Neutrophil (primary cell): ENCODE results near the gene OR10R2.
"Not testable (repeated sequence)": the region's sequence is repeated elsewhere in the genome, so short reads cannot be mapped to it uniquely, and the experiment has no call there.

Experiments
- H3K27ac ChIP-seq: fragments of 200-600 bp; sonication (generic); 2 replicates; pipeline ENCODE4 v1.5.1; 2016; ENCODE audit warnings: mild to moderate bottlenecking, moderate library complexity
- H3K27me3 ChIP-seq: fragments of 200-600 bp; sonication (generic); 2 replicates; pipeline ENCODE4 v1.6.0; 2016; ENCODE audit warnings: mild to moderate bottlenecking
- H3K36me3 ChIP-seq: fragments of 200-600 bp; sonication (generic); 2 replicates; pipeline ENCODE4 v1.5.1; 2017
- H3K4me1 ChIP-seq, 2 experiments: fragments of 200-600 bp in 1 of 2; sonication (generic) in 1 of 2; 1 replicate in 1 of 2; 2 replicates in 1 of 2; pipeline versions ENCODE4 v1.5.1 to v1.6.1; 2013 to 2016; ENCODE audit warnings: low read depth in 1 of 2, low read length in 1 of 2, mild to moderate bottlenecking in 1 of 2, moderate library complexity in 1 of 2; ENCODE audit not compliant: control insufficient read depth in 1 of 2, insufficient read depth in 1 of 2
- H3K4me3 ChIP-seq, 2 experiments: fragments of 200-600 bp in 1 of 2; sonication (generic) in 1 of 2; 1 replicate in 1 of 2; 2 replicates in 1 of 2; pipeline ENCODE4 v1.5.1; 2013 to 2016; ENCODE audit warnings: low read depth in 1 of 2, low read length in 1 of 2, mild to moderate bottlenecking in 1 of 2, moderate library complexity in 1 of 2
- H3K9me3 ChIP-seq: fragments of 200-600 bp; sonication (generic); 2 replicates; pipeline ENCODE4 v1.5.1; 2016
- TF ChIP-seq, protein P1 (sequence below): fragments of 200-600 bp; sonication (generic); IDR thresholded peaks from 2 replicates; pipeline ENCODE4 v1.5.1; 2016; ENCODE audit warnings: antibody characterized with exemption

OR10R2 gene, protein sequence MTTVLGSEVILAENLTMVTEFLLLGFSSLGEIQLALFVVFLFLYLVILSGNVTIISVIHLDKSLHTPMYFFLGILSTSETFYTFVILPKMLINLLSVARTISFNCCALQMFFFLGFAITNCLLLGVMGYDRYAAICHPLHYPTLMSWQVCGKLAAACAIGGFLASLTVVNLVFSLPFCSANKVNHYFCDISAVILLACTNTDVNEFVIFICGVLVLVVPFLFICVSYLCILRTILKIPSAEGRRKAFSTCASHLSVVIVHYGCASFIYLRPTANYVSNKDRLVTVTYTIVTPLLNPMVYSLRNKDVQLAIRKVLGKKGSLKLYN

DNA sequence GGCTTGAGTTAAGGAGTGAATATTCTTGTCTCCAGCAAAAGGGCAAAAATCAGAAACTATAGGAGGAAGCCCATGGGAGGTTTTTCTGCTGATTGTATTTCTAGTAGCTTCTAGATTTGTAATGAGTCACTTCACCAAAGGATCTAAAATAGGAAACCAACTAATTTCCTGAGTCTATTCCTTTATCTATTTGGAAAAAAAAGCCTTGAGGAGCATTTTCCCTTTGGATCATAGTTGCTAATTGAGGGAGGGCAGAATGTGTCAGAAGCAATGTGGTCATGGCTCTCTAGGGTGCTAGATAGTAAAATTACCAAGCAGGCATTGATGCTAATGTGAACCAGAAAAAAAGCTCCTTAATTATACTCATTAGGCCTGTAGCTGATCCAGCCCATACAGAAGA, at the start of gene OR10R2:
TSS of gene OR10R2 (plus strand) at position 301 of the 400 bp plus-strand sequence. CDS start 106 bp downstream, outside the sequence.
- no peaks in the 10 kb centered on the region for H3K4me1 ChIP-seq
- H3K4me3 ChIP-seq, result no peak within 1 kb of the TSS
- no peaks in the 10 kb centered on the region for H3K9me3 ChIP-seq
- TF ChIP-seq, protein P1, sequence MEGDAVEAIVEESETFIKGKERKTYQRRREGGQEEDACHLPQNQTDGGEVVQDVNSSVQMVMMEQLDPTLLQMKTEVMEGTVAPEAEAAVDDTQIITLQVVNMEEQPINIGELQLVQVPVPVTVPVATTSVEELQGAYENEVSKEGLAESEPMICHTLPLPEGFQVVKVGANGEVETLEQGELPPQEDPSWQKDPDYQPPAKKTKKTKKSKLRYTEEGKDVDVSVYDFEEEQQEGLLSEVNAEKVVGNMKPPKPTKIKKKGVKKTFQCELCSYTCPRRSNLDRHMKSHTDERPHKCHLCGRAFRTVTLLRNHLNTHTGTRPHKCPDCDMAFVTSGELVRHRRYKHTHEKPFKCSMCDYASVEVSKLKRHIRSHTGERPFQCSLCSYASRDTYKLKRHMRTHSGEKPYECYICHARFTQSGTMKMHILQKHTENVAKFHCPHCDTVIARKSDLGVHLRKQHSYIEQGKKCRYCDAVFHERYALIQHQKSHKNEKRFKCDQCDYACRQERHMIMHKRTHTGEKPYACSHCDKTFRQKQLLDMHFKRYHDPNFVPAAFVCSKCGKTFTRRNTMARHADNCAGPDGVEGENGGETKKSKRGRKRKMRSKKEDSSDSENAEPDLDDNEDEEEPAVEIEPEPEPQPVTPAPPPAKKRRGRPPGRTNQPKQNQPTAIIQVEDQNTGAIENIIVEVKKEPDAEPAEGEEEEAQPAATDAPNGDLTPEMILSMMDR, result no peak
- no peaks in the 10 kb centered on the region for H3K27me3 ChIP-seq
- H3K36me3 ChIP-seq, result no peaks in the 10 kb centered on the region
- no peak within 1 kb of the TSS for H3K27ac ChIP-seq

DNA sequence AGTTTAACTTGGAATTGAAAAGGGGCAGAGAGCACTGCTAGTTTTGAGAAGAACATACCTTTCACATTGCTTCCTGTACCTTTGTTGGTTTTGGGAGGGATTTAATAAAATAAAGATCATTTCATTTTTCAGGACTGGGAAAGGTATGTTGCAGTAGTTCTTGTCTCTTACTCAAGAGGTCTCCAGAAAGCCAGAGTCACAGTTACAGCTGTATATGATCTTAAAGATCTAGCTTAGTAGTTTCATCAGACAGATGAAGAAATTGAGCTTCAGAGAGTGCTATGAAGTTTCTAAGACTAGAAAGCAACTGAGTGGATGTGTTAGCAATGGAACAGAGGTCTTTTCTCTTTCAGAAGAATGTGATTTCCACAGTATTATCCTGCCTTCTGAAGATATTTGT, 47.0 kb upstream of the OR10R2 start:
- H3K4me1 ChIP-seq, result peaks cover 13 to 15% of the 10 kb centered on the region in 2 experiments
- H3K4me3 ChIP-seq, result no peak overlapping the region
- TF ChIP-seq, protein P1, result no peak
- no peaks in the 10 kb centered on the region for H3K9me3 ChIP-seq
- H3K27ac ChIP-seq, result no peak overlapping the region
- H3K36me3 ChIP-seq, result no peaks in the 10 kb centered on the region
- H3K27me3 ChIP-seq, result no peaks in the 10 kb centered on the region

DNA sequence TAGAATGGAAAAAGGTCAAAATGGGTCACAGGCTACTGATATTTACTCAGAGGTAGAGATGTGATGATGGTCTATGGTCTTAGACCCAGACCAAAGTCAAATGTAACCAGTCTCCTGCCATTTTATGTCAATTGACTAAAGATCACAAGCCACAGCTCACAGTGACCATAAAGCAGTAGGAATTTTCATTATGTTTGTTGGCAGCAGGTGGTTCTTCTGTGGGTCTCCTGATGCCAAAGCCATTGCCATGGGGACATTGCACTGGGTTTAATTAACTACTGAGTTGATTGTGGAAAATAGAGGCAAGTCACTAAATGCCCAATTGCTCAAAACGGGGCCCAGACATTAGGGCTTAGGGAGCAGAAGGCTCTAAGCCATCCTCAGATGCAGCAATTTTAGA, 45.9 kb upstream of the OR10R2 start, which contains the start of gene OR10K2:
TSS of gene OR10K2 (minus strand) at position 101 of the 400 bp plus-strand sequence. CDS start 5,371 bp downstream, outside the sequence.
- peaks cover 24 to 27% of the 10 kb centered on the region in 2 experiments for H3K4me1 ChIP-seq
- no peak within 1 kb of the TSS for H3K4me3 ChIP-seq
- no peaks in the 10 kb centered on the region for H3K36me3 ChIP-seq
- no peak within 1 kb of the TSS for H3K27ac ChIP-seq
- H3K9me3 ChIP-seq, result no peaks in the 10 kb centered on the region
- no peaks in the 10 kb centered on the region for H3K27me3 ChIP-seq
- TF ChIP-seq, protein P1, result no peak

DNA sequence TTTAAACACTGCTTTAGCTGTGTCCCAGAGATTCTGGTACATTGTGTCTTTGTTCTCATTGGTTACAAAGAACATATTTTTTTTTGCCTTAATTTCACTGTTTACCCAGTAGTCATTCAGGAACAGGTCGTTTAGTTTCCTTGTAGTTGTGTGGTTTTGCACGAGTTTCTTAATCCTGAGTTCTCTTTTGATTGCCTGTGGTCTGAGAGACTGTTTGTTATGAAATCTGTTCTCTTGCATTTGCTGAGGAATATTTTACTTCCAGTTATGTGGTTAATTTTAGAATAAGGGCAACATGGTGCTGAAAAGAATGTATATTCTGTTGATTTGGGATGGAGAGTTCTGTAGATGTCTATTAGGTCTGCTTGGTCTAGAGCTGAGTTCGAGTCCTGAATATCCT, 41.9 kb upstream of the OR10R2 start:
- H3K36me3 ChIP-seq, H3K27me3 ChIP-seq, H3K9me3 ChIP-seq: not testable (repeated sequence)
- H3K27ac ChIP-seq, result peak overlapping the region; percentile 70
- peak overlapping the region in 1 of 2 experiments; percentile 2 for H3K4me3 ChIP-seq
- peaks cover 52 to 57% of the 10 kb centered on the region in 2 experiments for H3K4me1 ChIP-seq

DNA sequence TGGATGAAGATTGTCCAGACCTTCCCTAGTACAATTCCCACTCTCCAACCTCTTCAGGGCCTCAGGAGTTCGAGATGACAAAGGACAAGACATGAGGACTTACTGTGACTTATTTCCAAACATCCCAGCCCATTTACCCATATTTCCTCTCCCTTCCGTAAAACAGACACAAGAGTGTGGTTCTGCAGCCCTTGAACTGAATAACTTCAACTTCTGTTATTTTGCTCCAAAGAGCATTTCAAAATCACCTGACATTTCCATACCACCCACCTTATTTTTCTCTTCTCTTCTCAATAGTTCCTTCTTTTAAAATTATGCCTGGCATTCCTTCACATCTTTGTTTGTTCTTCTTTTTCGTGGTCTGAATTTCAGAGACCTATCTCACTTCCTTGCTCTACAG, 37.3 kb upstream of the OR10R2 start:
- Histone ChIP-seq H3K36me3 (no peaks in the 10 kb centered on the region), H3K9me3 (no peaks in the 10 kb centered on the region), H3K27ac (peak overlapping the region; percentile 65), H3K4me1 (peaks cover 46 to 51% of the 10 kb centered on the region in 2 experiments), H3K4me3 (no peak overlapping the region), H3K27me3 (no peaks in the 10 kb centered on the region)
- TF ChIP-seq, protein P1, result no peak

DNA sequence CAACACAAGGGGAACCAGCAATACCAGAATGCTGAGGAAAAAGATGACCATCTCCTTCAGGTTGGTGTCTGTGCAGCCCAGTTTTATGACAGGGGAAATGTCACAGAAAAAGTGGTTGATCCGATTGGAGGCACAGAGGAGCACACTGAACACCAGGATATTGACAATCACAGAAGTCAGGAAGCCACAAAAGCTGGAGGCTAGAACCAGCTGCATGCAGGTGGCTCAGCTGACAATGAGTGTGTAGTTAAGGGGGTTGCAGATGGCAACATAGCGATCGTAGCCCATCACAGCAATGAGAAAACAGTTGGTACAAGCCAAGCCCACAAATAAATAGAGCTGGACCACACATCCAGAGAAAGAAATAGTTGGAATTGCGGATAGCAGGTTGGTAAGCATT, 26.6 kb upstream of the OR10R2 start:
- no peak overlapping the region for H3K27ac ChIP-seq
- no peaks in the 10 kb centered on the region for H3K27me3 ChIP-seq
- no peaks in the 10 kb centered on the region for H3K36me3 ChIP-seq
- peaks cover 12% of the 10 kb centered on the region in 2 experiments for H3K4me1 ChIP-seq
- no peak overlapping the region for H3K4me3 ChIP-seq
- TF ChIP-seq, protein P1, result no peak
- H3K9me3 ChIP-seq, result no peaks in the 10 kb centered on the region
